ENCODE results near the gene SLC29A3.

DNA sequence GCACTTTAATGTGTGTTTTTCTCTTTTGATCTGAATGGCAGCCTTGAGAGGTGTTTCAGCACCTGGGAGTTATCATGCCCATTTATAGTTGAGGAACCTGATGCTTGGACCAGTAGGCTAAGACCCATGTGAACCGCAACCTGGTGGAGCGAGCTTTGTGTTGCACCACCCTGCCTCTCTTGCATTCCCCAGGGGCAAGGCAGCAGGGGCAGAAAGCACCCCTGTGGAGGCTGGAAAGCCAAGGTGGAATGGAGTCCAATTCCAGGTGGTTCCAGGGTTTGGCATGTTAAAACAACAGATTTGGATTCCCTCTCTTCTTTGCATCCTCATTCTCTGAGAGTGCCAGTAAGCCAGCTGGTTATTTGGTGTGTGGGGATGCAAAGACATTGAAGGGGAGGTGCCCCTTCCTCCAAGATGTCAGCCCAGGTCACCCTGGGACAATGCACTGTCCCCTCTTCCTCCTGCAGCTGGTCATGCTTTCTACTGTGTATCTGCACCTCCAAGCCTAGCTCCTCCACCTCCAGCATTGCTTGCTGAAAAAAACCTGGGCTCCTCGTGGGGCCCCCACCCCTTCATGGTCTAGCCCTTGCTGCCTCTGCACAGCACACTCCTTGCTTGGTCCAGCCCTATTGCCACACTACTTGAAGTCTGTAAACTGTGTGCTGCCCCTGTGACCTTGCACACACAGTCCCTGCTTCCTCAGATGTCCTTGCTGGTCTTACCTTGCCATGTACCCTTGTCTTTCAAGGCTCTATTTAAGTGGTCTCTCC, 72.0 kb downstream of the SLC29A3 start:
- TF ChIP-seq, protein P1, sequence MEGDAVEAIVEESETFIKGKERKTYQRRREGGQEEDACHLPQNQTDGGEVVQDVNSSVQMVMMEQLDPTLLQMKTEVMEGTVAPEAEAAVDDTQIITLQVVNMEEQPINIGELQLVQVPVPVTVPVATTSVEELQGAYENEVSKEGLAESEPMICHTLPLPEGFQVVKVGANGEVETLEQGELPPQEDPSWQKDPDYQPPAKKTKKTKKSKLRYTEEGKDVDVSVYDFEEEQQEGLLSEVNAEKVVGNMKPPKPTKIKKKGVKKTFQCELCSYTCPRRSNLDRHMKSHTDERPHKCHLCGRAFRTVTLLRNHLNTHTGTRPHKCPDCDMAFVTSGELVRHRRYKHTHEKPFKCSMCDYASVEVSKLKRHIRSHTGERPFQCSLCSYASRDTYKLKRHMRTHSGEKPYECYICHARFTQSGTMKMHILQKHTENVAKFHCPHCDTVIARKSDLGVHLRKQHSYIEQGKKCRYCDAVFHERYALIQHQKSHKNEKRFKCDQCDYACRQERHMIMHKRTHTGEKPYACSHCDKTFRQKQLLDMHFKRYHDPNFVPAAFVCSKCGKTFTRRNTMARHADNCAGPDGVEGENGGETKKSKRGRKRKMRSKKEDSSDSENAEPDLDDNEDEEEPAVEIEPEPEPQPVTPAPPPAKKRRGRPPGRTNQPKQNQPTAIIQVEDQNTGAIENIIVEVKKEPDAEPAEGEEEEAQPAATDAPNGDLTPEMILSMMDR (IDR thresholded peaks at IDR 0.05) = no peak
- TF ChIP-seq FOXJ3 (CRISPR knock-in tag; IDR thresholded peaks at IDR 0.05) (no peak), POLR2AphosphoS5 (IDR thresholded peaks at IDR 0.05; ENCODE audit: low read depth, low read length) (no peak), RCOR1 (IDR thresholded peaks at IDR 0.05; ENCODE audit: low read length) (no peak), FOXM1 (IDR thresholded peaks at IDR 0.05; ENCODE audit: low read depth) (no peak), EZH2phosphoT487 (IDR thresholded peaks at IDR 0.05; ENCODE audit: borderline replicate concordance, low read depth) (no peak), MEF2A (IDR thresholded peaks at IDR 0.05; ENCODE audit: borderline replicate concordance, low read depth) (no peak), FOSL2 (IDR thresholded peaks at IDR 0.05; ENCODE audit: borderline replicate concordance, low read depth) (no peak), EP300 (IDR thresholded peaks at IDR 0.05; ENCODE audit: borderline replicate concordance in 1 of 2, low read depth in 1 of 2, low read length in 1 of 2) (no peak)
- TF ChIP-seq, protein P2, sequence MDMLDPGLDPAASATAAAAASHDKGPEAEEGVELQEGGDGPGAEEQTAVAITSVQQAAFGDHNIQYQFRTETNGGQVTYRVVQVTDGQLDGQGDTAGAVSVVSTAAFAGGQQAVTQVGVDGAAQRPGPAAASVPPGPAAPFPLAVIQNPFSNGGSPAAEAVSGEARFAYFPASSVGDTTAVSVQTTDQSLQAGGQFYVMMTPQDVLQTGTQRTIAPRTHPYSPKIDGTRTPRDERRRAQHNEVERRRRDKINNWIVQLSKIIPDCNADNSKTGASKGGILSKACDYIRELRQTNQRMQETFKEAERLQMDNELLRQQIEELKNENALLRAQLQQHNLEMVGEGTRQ (IDR thresholded peaks at IDR 0.05; ENCODE audit: borderline replicate concordance, low read depth, low read length) = no peak
- TF ChIP-seq, protein P3, sequence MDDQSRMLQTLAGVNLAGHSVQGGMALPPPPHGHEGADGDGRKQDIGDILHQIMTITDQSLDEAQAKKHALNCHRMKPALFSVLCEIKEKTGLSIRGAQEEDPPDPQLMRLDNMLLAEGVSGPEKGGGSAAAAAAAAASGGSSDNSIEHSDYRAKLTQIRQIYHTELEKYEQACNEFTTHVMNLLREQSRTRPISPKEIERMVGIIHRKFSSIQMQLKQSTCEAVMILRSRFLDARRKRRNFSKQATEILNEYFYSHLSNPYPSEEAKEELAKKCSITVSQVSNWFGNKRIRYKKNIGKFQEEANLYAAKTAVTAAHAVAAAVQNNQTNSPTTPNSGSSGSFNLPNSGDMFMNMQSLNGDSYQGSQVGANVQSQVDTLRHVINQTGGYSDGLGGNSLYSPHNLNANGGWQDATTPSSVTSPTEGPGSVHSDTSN (IDR thresholded peaks at IDR 0.05) = no peak

Measured in SK-N-SH (cell line).